SK-N-MC (cell line): ENCODE results near the gene ALKBH1.

Source experiments
- EZH2 ChIP-seq: fragments of 200-600 bp; sonication (generic); IDR thresholded peaks from one replicate; pipeline ENCODE4 v1.6.1; 2017; ENCODE audit warnings: antibody characterized with exemption
- POLR2AphosphoS5 ChIP-seq: IDR thresholded peaks from 2 replicates; pipeline ENCODE4 v1.6.1; 2012; ENCODE audit warnings: mild to moderate bottlenecking, low read depth, low read length, borderline replicate concordance

GRCh38 chr14:77642407-77642806 lies 65.4 kb downstream of the ALKBH1 start:
- TF ChIP-seq EZH2, result no peak
- TF ChIP-seq POLR2AphosphoS5, result no peak
